H1 (cell line): ENCODE measurements around the gene IGF2R. TPM values are rescaled to one million over a fixed set of nuclear protein-coding genes. Genes with fewer than 3 reads are reported as not detected.

ENCODE experiments used
- CTCF ChIA-PET: fragments of 300-600 bp; sonication (Branson Sonifier 250); formaldehyde crosslinking; loops from one replicate; lab custom pipeline; 2021; ENCODE audit not compliant: partially characterized antibody; lab: Charles Lee
- POLR2A ChIA-PET: fragments of 300-600 bp; sonication (Branson Sonifier 250); formaldehyde crosslinking; loops from one replicate; lab custom pipeline; 2021; ENCODE audit warnings: inconsistent platforms; ENCODE audit not compliant: partially characterized antibody; lab: Charles Lee
- DNase-seq, 2 experiments: peaks; one replicate each; pipeline versions ENCODE4 v3.0.0 to v3.0.0-alpha.2; 2010 to 2022; ENCODE audit warnings: low spot score in 2 of 2, low read depth in 1 of 2, mixed read lengths in 1 of 2
- FAIRE-seq: peaks from 2 replicates; lab custom pipeline; 2011; peaks lifted over from hg19 to GRCh38; lab: Jason Lieb, UNC
- H2AFZ ChIP-seq: 2 replicates; pipeline ENCODE4 v1.8.1; 2012; ENCODE audit warnings: low read length, inconsistent platforms
- H2AK5ac ChIP-seq: 2 replicates; pipeline ENCODE4 v1.6.1; 2013; ENCODE audit warnings: low read depth, low read length
- H2BK120ac ChIP-seq: replicated peaks from 2 replicates; pipeline ENCODE3; 2013; ENCODE audit warnings: low read depth, low read length, inconsistent platforms
- H2BK12ac ChIP-seq: 2 replicates; pipeline ENCODE4 v1.6.1; 2013; ENCODE audit warnings: low read depth, low read length
- H2BK15ac ChIP-seq: 2 replicates; pipeline ENCODE4 v1.6.1; 2013; ENCODE audit warnings: low read length
- H2BK20ac ChIP-seq: 2 replicates; pipeline ENCODE4 v1.6.1; 2013; ENCODE audit warnings: low read length
- H2BK5ac ChIP-seq: 2 replicates; pipeline ENCODE4 v1.6.1; 2013; ENCODE audit warnings: low read depth, low read length
- H3K14ac ChIP-seq: 2 replicates; pipeline ENCODE4 v1.6.1; 2013; ENCODE audit warnings: inconsistent platforms; ENCODE audit not compliant: insufficient read length
- H3K18ac ChIP-seq: 2 replicates; pipeline ENCODE4 v1.6.1; 2013; ENCODE audit warnings: low read length; ENCODE audit errors: extremely low read depth
- H3K23ac ChIP-seq: 2 replicates; pipeline ENCODE4 v1.6.1; 2013; ENCODE audit warnings: inconsistent platforms; ENCODE audit not compliant: insufficient read length
- H3K23me2 ChIP-seq: 2 replicates; pipeline ENCODE4 v1.6.1; 2013; ENCODE audit warnings: low read depth, low read length
- H3K27ac ChIP-seq: 2 replicates; pipeline ENCODE4 v1.6.1; 2011; ENCODE audit warnings: low read depth, low read length, inconsistent platforms
- H3K27me3 ChIP-seq, 4 experiments: replicated peaks in 1 of 4; 1 replicate in 1 of 4; 2 replicates in 3 of 4; pipeline versions ENCODE4 v1.6.1 to v1.8.1; 2011 to 2013; ENCODE audit warnings: low read length in 3 of 4, mild to moderate bottlenecking in 3 of 4, inconsistent platforms in 2 of 4, mixed read lengths in 2 of 4, moderate library complexity in 1 of 4; ENCODE audit not compliant: control insufficient read depth in 3 of 4, insufficient read depth in 3 of 4; ENCODE audit errors: extremely low read depth in 1 of 4
- H3K36me3 ChIP-seq, 4 experiments: 2 replicates each; pipeline versions ENCODE4 v1.6.1 to v1.8.1; 2011 to 2013; ENCODE audit warnings: mild to moderate bottlenecking in 4 of 4, low read length in 3 of 4, moderate library complexity in 2 of 4, control low read depth in 1 of 4, inconsistent platforms in 1 of 4; ENCODE audit not compliant: insufficient read depth in 4 of 4, control insufficient read depth in 2 of 4
- H3K4ac ChIP-seq: replicated peaks from 2 replicates; pipeline ENCODE3; 2013; ENCODE audit warnings: low read length, low read depth, mixed read lengths, inconsistent platforms; ENCODE audit not compliant: insufficient read length
- H3K4me1 ChIP-seq, 4 experiments: replicated peaks in 1 of 4; 1 replicate in 1 of 4; 2 replicates in 3 of 4; pipeline versions ENCODE4 v1.6.1 to v1.8.1; 2011 to 2013; ENCODE audit warnings: low read length in 3 of 4, inconsistent platforms in 2 of 4, mixed read lengths in 1 of 4; ENCODE audit not compliant: insufficient read depth in 4 of 4, control insufficient read depth in 3 of 4
- H3K4me2 ChIP-seq, 2 experiments: 2 replicates each; pipeline versions ENCODE4 v1.6.1 to v1.8.1; 2011 to 2013; ENCODE audit warnings: low read depth in 2 of 2, low read length in 2 of 2, control low read depth in 1 of 2, inconsistent platforms in 1 of 2, mild to moderate bottlenecking in 1 of 2; ENCODE audit not compliant: insufficient read depth in 1 of 2
- H3K4me3 ChIP-seq, 4 experiments: fragments of 200-600, 300-600 bp in 1 of 4; sonication (generic), shearing (Covaris generic), sonication (Bioruptor Twin) in 1 of 4; 2 replicates each; pipeline versions ENCODE4 v1.5.1 to v1.8.1; 2011 to 2016; ENCODE audit warnings: low read length in 4 of 4, low read depth in 3 of 4, control low read depth in 2 of 4, inconsistent platforms in 2 of 4, mild to moderate bottlenecking in 2 of 4, mixed read lengths in 1 of 4, moderate library complexity in 1 of 4; ENCODE audit not compliant: insufficient read depth in 2 of 4; ENCODE audit errors: extremely low read depth in 1 of 4
- H3K56ac ChIP-seq: replicated peaks from 2 replicates; pipeline ENCODE3; 2013; ENCODE audit warnings: low read depth, mild to moderate bottlenecking, mixed read lengths, low read length, inconsistent platforms; ENCODE audit not compliant: insufficient read length
- H3K79me1 ChIP-seq: 2 replicates; pipeline ENCODE4 v1.6.1; 2013; ENCODE audit warnings: low read depth, low read length, control low read depth
- H3K79me2 ChIP-seq, 2 experiments: 2 replicates each; pipeline versions ENCODE4 v1.6.1 to v1.8.1; 2012 to 2013; ENCODE audit warnings: low read length in 2 of 2, mild to moderate bottlenecking in 2 of 2, inconsistent platforms in 1 of 2; ENCODE audit not compliant: insufficient read depth in 2 of 2, control insufficient read depth in 1 of 2
- H3K9ac ChIP-seq, 4 experiments: replicated peaks in 1 of 4; 1 replicate in 1 of 4; 2 replicates in 3 of 4; pipeline versions ENCODE4 v1.6.1 to v1.8.1; 2011 to 2013; ENCODE audit warnings: low read depth in 3 of 4, low read length in 3 of 4, control low read depth in 2 of 4, mild to moderate bottlenecking in 2 of 4, moderate library complexity in 2 of 4, inconsistent platforms in 1 of 4; ENCODE audit errors: extremely low read depth in 1 of 4
- H3K9me3 ChIP-seq, 2 experiments: 2 replicates each; pipeline versions ENCODE4 v1.6.1 to v1.8.1; 2012 to 2013; ENCODE audit warnings: mild to moderate bottlenecking in 2 of 2, moderate library complexity in 2 of 2, control low read depth in 1 of 2, inconsistent platforms in 1 of 2, low read depth in 1 of 2, low read length in 1 of 2, mixed read lengths in 1 of 2; ENCODE audit not compliant: insufficient read depth in 2 of 2
- H4K20me1 ChIP-seq, 2 experiments: replicated peaks in 1 of 2; 2 replicates each; pipeline versions ENCODE3 to v1.8.1; 2011 to 2013; ENCODE audit warnings: inconsistent platforms in 2 of 2, low read length in 2 of 2, mild to moderate bottlenecking in 1 of 2; ENCODE audit not compliant: insufficient read depth in 2 of 2, control insufficient read depth in 1 of 2
- H4K5ac ChIP-seq: 2 replicates; pipeline ENCODE4 v1.6.1; 2013; ENCODE audit warnings: low read length, low read depth, mixed read lengths, inconsistent platforms; ENCODE audit not compliant: insufficient read length
- H4K8ac ChIP-seq: 2 replicates; pipeline ENCODE4 v1.8.0; 2013; ENCODE audit warnings: mild to moderate bottlenecking, moderate library complexity, low read length, inconsistent platforms; ENCODE audit not compliant: insufficient read depth; ENCODE audit errors: extremely low read depth
- H4K91ac ChIP-seq: replicated peaks from 2 replicates; pipeline ENCODE3; 2013; ENCODE audit warnings: low read length, mixed read lengths, inconsistent platforms; ENCODE audit not compliant: insufficient read length
- GABPA ChIP-seq: IDR thresholded peaks from 2 replicates; pipeline ENCODE4 v1.6.1; 2011; ENCODE audit warnings: mild to moderate bottlenecking, low read length, moderate library complexity, borderline replicate concordance; ENCODE audit not compliant: insufficient read depth
- NANOG ChIP-seq: IDR thresholded peaks from 2 replicates; pipeline ENCODE4 v1.6.1; 2011; ENCODE audit warnings: low read length, low read depth, mild to moderate bottlenecking, inconsistent platforms; ENCODE audit not compliant: insufficient read depth, poor library complexity, severe bottlenecking
- POLR2A ChIP-seq, 2 experiments: IDR thresholded peaks; 1 replicate in 1 of 2; 2 replicates in 1 of 2; pipeline ENCODE4 v1.6.1; 2011; ENCODE audit warnings: low read depth in 2 of 2, low read length in 2 of 2, mild to moderate bottlenecking in 2 of 2; ENCODE audit errors: control extremely low read depth in 1 of 2
- RXRA ChIP-seq: IDR thresholded peaks from 2 replicates; pipeline ENCODE4 v1.6.1; 2011; ENCODE audit warnings: low read depth, mild to moderate bottlenecking, low read length, moderate library complexity; ENCODE audit not compliant: insufficient read depth
- SIX5 ChIP-seq: IDR thresholded peaks from 2 replicates; pipeline ENCODE4 v1.6.1; 2011; ENCODE audit warnings: mild to moderate bottlenecking, low read depth, low read length
- SP1 ChIP-seq: IDR thresholded peaks from 2 replicates; pipeline ENCODE4 v1.6.1; 2011; ENCODE audit warnings: low read depth, low read length
- SP4 ChIP-seq: IDR thresholded peaks from 2 replicates; pipeline ENCODE4 v1.6.1; 2012; ENCODE audit warnings: low read length, inconsistent platforms
- TAF7 ChIP-seq: optimal IDR thresholded peaks from 2 replicates; pipeline ENCODE3; 2011; ENCODE audit warnings: low read depth, mild to moderate bottlenecking, inconsistent platforms, low read length, moderate library complexity, borderline replicate concordance
- WGBS, 2 experiments: shearing (Covaris generic) in 1 of 2; methylation state at CpG; one replicate each; pipeline versions ENCODE4 v1.1.6 to v1.1.7; 2013 to 2015; ENCODE audit warnings: low lambda C conversion rate in 2 of 2, mixed read lengths in 2 of 2, inconsistent platforms in 1 of 2, low coverage in 1 of 2, missing lambda C conversion rate in 1 of 2; ENCODE audit not compliant: insufficient replicate concordance in 2 of 2, insufficient coverage in 1 of 2, insufficient read length in 1 of 2; ENCODE audit errors: extremely low coverage in 1 of 2, missing lambda C conversion rate in 1 of 2; 5-methylcytosine and 5-hydroxymethylcytosine counted together
- polyA plus RNA-seq, 7 experiments: library from polyadenylated mRNA; depleted of rRNA in 3 of 7; stranded (reverse) in 5 of 7; unstranded in 2 of 7; fragments of >200 nt in 5 of 7; fragments of 200-250 nt in 2 of 7; gene quantifications; 1 replicate in 5 of 7; 2 replicates in 1 of 7; 4 replicates in 1 of 7; pipeline versions ENCODE4 v1.2.1 to v1.2.3, GENCODE V29; 2011 to 2013; ENCODE audit warnings: missing spikeins in 2 of 7, mixed read lengths in 2 of 7
- total RNA-seq: library from RNA; stranded (reverse); fragmentation: NEBNext Ultra II Directional; extraction: Animal tissue kit (Norgen Biotek cat#: 25700); gene quantifications from 2 replicates; pipeline ENCODE4 v1.2.1, GENCODE V29; 2021
- TF ChIP-seq, protein P1 (sequence below): IDR thresholded peaks from 2 replicates; pipeline ENCODE4 v1.6.1; 2012; ENCODE audit warnings: inconsistent platforms

Gene IGF2R
- total and polyA plus RNA-seq, 2 of the 8 experiments (the other 6 are each of a cell fraction or from before 2014, with no cell fraction given), result 20.6 to 74.1 TPM

DNA sequence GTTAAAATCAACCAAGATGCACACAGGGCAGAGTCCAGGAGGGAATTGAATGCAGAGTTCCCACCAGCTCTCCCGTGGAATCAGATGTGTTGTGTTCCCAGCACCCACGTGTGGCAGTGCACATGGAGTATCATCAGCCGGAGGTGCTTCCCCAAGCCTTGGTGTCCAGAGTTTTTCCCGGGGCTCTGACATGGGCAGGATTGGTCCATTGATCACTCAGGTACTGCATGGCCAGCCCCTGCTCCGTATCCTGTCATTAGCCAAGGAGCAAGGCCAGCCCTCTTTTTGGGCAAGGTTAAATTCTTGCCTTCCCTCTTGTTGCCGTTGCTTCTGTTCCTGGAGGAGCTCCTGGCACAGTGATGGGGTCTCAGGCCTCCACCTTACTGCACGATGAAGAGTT, 124.2 kb downstream of the IGF2R start:
- no peak overlapping the region for H3K4ac ChIP-seq
- H3K27me3 ChIP-seq, result no peaks in the 10 kb centered on the region
- H3K23ac ChIP-seq, result no peak overlapping the region
- no peak overlapping the region for H3K4me2 ChIP-seq
- 97% methylated on average over 7 of the region's 7 CpGs; no CpG with 5 or more reads in 1 of the 2 experiments for WGBS, 2 experiments
- H4K91ac ChIP-seq, result no peak overlapping the region
- no peak overlapping the region for H2BK12ac ChIP-seq
- H3K14ac ChIP-seq, result no peak overlapping the region
- DNase-seq (no peak), FAIRE-seq (no peak)
- ChIA-PET POLR2A (no interaction called here), CTCF (interaction anchor here (0.8 to 1.4 kb wide), 2 partner anchors 24 to 27 kb away, joined by 3 to 4 read pairs; no protein-coding TSS in a partner anchor)
- H3K18ac ChIP-seq, result no peak overlapping the region
- H3K4me3 ChIP-seq, result no peak overlapping the region
- H2AFZ ChIP-seq, result no peak overlapping the region
- no peaks in the 10 kb centered on the region for H3K23me2 ChIP-seq
- no peaks in the 10 kb centered on the region for H3K9me3 ChIP-seq
- no peak overlapping the region for H2BK20ac ChIP-seq
- H3K36me3 ChIP-seq, result peaks cover 32 to 75% (median 64%) of the 10 kb centered on the region in 4 experiments
- H3K9ac ChIP-seq, result no peak overlapping the region
- H2AK5ac ChIP-seq, result no peak overlapping the region
- no peak overlapping the region for H2BK5ac ChIP-seq
- H3K4me1 ChIP-seq, result no peaks in the 10 kb centered on the region
- no peak overlapping the region for H4K5ac ChIP-seq
- H3K79me2 ChIP-seq, result no peaks in the 10 kb centered on the region
- no peak overlapping the region for H3K27ac ChIP-seq
- H2BK15ac ChIP-seq, result no peak overlapping the region
- H4K8ac ChIP-seq, result no peak overlapping the region
- no peak overlapping the region for H2BK120ac ChIP-seq
- no peaks in the 10 kb centered on the region; the same call in 1 of the 2 replicates for H3K79me1 ChIP-seq
- no peak overlapping the region for H3K56ac ChIP-seq
- peaks cover 0 to 6% of the 10 kb centered on the region in 2 experiments for H4K20me1 ChIP-seq
- TF ChIP-seq SP1 (no peak), GABPA (no peak), SP4 (no peak), POLR2A (IDR thresholded peaks at IDR 0.05; ENCODE audit: control extremely low read depth in 1 of 2, low read depth in 2 of 2, low read length in 2 of 2) (no peak), SIX5 (no peak), RXRA (no peak), TAF7 (no peak), NANOG (no peak)
- TF ChIP-seq, protein P1, sequence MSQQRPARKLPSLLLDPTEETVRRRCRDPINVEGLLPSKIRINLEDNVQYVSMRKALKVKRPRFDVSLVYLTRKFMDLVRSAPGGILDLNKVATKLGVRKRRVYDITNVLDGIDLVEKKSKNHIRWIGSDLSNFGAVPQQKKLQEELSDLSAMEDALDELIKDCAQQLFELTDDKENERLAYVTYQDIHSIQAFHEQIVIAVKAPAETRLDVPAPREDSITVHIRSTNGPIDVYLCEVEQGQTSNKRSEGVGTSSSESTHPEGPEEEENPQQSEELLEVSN, result no peak
